Testis (tissue), 2 donors: ENCODE results near the gene PPP1CB.

ENCODE experiments used
- CTCF ChIP-seq, 3 experiments: fragments of 450-650 bp in 2 of 3; fragments of 200-600 bp in 1 of 3; sonication (generic) in 1 of 3; IDR thresholded peaks; one replicate each; pipeline ENCODE4 v1.5.1; 2016 to 2019; ENCODE audit warnings: antibody characterized with exemption in 3 of 3, mild to moderate bottlenecking in 2 of 3, moderate library complexity in 1 of 3
- POLR2A ChIP-seq: fragments of 450-650 bp; IDR thresholded peaks from one replicate; pipeline ENCODE4 v1.6.1; 2017; ENCODE audit warnings: antibody characterized with exemption, mild to moderate bottlenecking, moderate library complexity

- TF ChIP-seq POLR2A (no peak), CTCF (IDR thresholded peaks at IDR 0.05) (no peak)
Observed at GRCh38 chr2:28835781-28836180, 84.2 kb downstream of the PPP1CB start.
